Prostate gland (tissue), 2 donors: ENCODE results near the gene ZNF892. TPM values are rescaled to one million over a fixed set of nuclear protein-coding genes. Genes with fewer than 3 reads are reported as not detected.

Experiments
- DNase-seq: peaks from one replicate; pipeline ENCODE4 v3.0.0-alpha.2; 2019; ENCODE audit warnings: low spot score
- H3K27ac ChIP-seq, 2 donors: fragments of 200-600 bp; sonication (generic); 2 replicates each; pipeline ENCODE4 v1.5.1; 2017 to 2019
- H3K27me3 ChIP-seq: fragments of 200-600 bp; sonication (generic); replicated peaks from 2 replicates; pipeline ENCODE4 v1.5.1; 2019; ENCODE audit not compliant: insufficient read depth
- H3K36me3 ChIP-seq, 2 donors: fragments of 200-600 bp; sonication (generic); 1 replicate in 1 of 2; 2 replicates in 1 of 2; pipeline versions ENCODE4 v1.5.1 to v1.8.1; 2017 to 2019
- H3K4me1 ChIP-seq: fragments of 200-600 bp; sonication (generic); replicated peaks from 2 replicates; pipeline ENCODE4 v1.5.1; 2019
- H3K4me3 ChIP-seq, 2 donors: fragments of 200-600 bp; sonication (generic); 2 replicates each; pipeline ENCODE4 v1.5.1; 2017 to 2019
- H3K9me3 ChIP-seq: fragments of 200-600 bp; sonication (generic); 2 replicates; pipeline ENCODE4 v1.5.1; 2017
- POLR2A ChIP-seq: fragments of 450-650 bp; IDR thresholded peaks from one replicate; pipeline ENCODE4 v1.6.1; 2016; ENCODE audit warnings: antibody characterized with exemption, mild to moderate bottlenecking
- POLR2AphosphoS5 ChIP-seq: sonication (generic); formaldehyde crosslinking; IDR thresholded peaks from one replicate; pipeline ENCODE4 v1.6.1; 2017; ENCODE audit warnings: antibody characterized with exemption
- WGBS: methylation state at CpG from one replicate; pipeline ENCODE4 v1.1.5; 2018; 5-methylcytosine and 5-hydroxymethylcytosine counted together
- intact Hi-C: fragments of 100-400 bp; cut with DNase I; formaldehyde crosslinking; loops from one replicate; pipeline ENCODE4 v1.14.2; 2022
- total RNA-seq, 2 donors: library from RNA; depleted of rRNA; stranded (reverse); fragments of >200 nt; gene quantifications; one replicate each; pipeline ENCODE4 v1.1.0, GENCODE V29; 2016
- TF ChIP-seq, protein P1 (sequence below), 4 experiments: fragments of 200-600 bp in 2 of 4; fragments of 450-650 bp in 2 of 4; sonication (generic) in 2 of 4; IDR thresholded peaks; 1 replicate in 3 of 4; 2 replicates in 1 of 4; pipeline ENCODE4 v1.5.1; 2016 to 2019; ENCODE audit warnings: antibody characterized with exemption in 4 of 4, mild to moderate bottlenecking in 2 of 4, moderate library complexity in 2 of 4

The ZNF892 gene
- total RNA-seq, 2 donors from 2014 or later: 4.6 to 4.8 TPM

DNA sequence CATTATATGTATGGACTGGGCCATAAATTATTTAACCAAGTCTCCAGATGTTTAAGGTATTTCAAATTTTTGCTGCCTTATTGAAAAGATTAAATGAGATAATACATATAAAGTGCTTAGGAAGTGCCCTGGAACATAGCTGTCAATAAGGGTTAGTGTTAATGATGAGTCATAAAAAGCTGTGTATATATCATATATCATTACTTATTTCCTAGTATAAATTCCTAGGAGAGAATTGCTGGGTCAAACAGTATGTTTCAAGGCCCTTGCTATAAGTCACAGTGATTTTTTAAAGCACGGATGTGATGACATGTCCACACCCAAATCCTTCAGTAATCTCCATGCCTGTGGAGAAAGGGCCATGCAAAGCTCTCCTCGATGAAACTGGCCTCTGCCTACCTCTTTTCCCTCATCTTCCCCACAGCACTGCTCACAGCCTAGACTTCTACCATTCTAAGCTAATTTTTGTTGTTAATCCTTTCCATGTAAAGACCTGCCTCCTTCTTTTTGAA, 33.2 kb upstream of the ZNF892 start:
- no peak for DNase-seq
- 92% methylated on average over 2 of the region's 2 CpGs for WGBS

DNA sequence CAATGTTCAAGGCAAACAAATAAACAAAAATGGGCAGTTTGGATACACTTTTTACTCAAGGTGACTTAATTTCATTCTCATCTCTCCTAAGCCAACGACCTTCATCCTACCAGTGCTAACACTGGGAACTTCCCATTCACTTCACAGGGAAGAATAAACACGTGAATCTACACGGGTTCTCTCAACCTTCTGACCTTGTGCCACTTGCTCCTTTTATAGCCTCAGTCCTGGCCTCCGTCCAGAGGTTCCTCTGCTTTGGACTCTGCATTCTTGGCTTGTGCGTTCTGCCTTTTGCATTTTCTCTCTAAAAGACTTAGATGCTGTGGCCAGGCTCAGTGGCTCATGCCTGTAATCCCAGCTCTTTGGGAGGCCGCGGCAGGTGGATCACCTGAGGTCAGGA, 27.9 kb upstream of the ZNF892 start:
- Histone ChIP-seq H3K4me1 (no peaks in the 10 kb centered on the region), H3K27me3 (no peaks in the 10 kb centered on the region), H3K27ac (no peak overlapping the region), H3K4me3 (no peak overlapping the region), H3K36me3 (peaks cover 12 to 14% of the 10 kb centered on the region in 2 donors), H3K9me3 (no peaks in the 10 kb centered on the region)
- TF ChIP-seq POLR2A (no peak), POLR2AphosphoS5 (no peak)
- TF ChIP-seq, protein P1, sequence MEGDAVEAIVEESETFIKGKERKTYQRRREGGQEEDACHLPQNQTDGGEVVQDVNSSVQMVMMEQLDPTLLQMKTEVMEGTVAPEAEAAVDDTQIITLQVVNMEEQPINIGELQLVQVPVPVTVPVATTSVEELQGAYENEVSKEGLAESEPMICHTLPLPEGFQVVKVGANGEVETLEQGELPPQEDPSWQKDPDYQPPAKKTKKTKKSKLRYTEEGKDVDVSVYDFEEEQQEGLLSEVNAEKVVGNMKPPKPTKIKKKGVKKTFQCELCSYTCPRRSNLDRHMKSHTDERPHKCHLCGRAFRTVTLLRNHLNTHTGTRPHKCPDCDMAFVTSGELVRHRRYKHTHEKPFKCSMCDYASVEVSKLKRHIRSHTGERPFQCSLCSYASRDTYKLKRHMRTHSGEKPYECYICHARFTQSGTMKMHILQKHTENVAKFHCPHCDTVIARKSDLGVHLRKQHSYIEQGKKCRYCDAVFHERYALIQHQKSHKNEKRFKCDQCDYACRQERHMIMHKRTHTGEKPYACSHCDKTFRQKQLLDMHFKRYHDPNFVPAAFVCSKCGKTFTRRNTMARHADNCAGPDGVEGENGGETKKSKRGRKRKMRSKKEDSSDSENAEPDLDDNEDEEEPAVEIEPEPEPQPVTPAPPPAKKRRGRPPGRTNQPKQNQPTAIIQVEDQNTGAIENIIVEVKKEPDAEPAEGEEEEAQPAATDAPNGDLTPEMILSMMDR (IDR thresholded peaks at IDR 0.05): no peak
- 74% methylated on average over 7 of the region's 7 CpGs for WGBS
- intact Hi-C loops: no loop called here
- no peak for DNase-seq

More for the DNA sequence above, 33.2 kb upstream of the ZNF892 start:
- no peak overlapping the region for H3K27ac ChIP-seq
- no peaks in the 10 kb centered on the region for H3K27me3 ChIP-seq
- intact Hi-C loops: no loop called here
- H3K9me3 ChIP-seq: no peaks in the 10 kb centered on the region
- H3K4me3 ChIP-seq: no peak overlapping the region
- TF ChIP-seq, protein P1 (IDR thresholded peaks at IDR 0.05): no peak
- TF ChIP-seq POLR2A: no peak
- no peak for TF ChIP-seq POLR2AphosphoS5
- H3K36me3 ChIP-seq: no peaks in the 10 kb centered on the region
- no peaks in the 10 kb centered on the region for H3K4me1 ChIP-seq

DNA sequence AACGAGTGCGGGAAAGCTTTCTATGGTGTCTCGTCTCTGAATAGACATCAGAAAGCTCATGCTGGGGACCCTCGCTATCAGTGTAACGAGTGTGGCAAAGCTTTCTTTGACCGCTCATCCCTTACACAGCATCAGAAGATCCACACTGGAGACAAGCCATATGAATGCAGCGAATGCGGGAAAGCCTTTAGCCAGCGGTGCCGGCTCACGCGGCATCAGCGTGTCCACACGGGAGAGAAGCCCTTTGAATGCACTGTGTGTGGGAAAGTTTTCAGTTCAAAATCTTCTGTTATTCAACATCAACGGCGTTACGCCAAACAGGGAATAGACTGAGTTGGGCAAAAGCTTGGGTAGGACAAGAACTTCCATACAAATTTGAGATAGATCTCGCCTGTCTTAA, 25.5 kb upstream of the ZNF892 start:
- Histone ChIP-seq H3K4me1 (no peaks in the 10 kb centered on the region), H3K27me3 (no peaks in the 10 kb centered on the region), H3K4me3 (no peak overlapping the region), H3K27ac (no peak overlapping the region), H3K9me3 (no peaks in the 10 kb centered on the region), H3K36me3 (peaks cover 12 to 14% of the 10 kb centered on the region in 2 donors)
- TF ChIP-seq POLR2AphosphoS5: no peak
- TF ChIP-seq POLR2A: no peak
- TF ChIP-seq, protein P1 (IDR thresholded peaks at IDR 0.05): no peak
- 97% methylated on average over 18 of the region's 18 CpGs for WGBS
- intact Hi-C loops: no loop called here
- DNase-seq: no peak

DNA sequence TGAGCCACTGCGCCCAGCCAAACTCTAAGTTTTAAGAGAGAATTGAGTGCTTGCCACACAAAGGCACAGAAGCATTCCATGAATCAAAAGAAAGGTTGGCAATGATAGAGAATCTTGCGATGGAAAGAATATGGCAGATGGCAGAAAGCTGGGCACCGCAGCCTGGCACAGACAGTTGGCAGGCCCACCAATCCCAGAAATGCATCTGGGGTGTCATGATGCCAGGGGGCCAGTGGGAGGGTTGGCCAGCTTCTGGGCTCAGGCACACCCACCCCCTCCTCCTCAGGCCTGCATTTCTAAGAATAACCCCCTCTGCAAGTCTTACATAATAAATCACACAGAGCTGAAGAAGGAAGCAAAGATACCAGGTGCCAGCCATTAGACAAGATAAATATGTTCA, 22.1 kb upstream of the ZNF892 start:
- 95% methylated on average over 3 of the region's 3 CpGs for WGBS
- DNase-seq: no peak
- no peak overlapping the region for H3K27ac ChIP-seq
- no peaks in the 10 kb centered on the region for H3K27me3 ChIP-seq
- TF ChIP-seq, protein P1 (IDR thresholded peaks at IDR 0.05): no peak
- no peak for TF ChIP-seq POLR2AphosphoS5
- no peak for TF ChIP-seq POLR2A
- intact Hi-C loops: no loop called here
- peaks cover 12 to 14% of the 10 kb centered on the region in 2 donors for H3K36me3 ChIP-seq
- H3K4me3 ChIP-seq: no peak overlapping the region
- no peaks in the 10 kb centered on the region for H3K9me3 ChIP-seq
- H3K4me1 ChIP-seq: no peaks in the 10 kb centered on the region

DNA sequence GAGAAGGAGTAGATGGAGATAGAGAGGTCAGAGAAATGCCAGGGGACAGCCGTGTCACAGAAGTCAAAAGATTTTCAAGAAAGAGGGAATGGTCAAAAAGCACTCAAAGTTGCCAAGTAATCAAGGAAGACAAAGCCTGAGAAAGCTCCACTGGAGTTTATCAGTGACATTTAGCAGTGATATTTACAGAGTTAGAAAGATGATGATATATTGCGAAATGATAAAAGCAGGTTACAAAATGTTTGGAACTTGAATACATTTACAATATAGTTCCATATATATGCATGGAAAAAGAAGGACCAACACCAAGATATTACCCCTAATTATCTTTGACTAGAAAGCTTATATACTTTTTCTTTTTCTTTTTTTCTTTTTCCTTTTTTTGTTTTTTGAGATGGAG, 21.3 kb upstream of the ZNF892 start:
- no peak for TF ChIP-seq POLR2A
- TF ChIP-seq, protein P1 (IDR thresholded peaks at IDR 0.05): no peak
- no peak for TF ChIP-seq POLR2AphosphoS5
- WGBS: 66% methylated on average over 2 of the region's 2 CpGs
- intact Hi-C loops: no loop called here

More for the DNA sequence above, 21.3 kb upstream of the ZNF892 start:
- Histone ChIP-seq H3K27ac (no peak overlapping the region), H3K36me3 (peaks cover 7 to 11% of the 10 kb centered on the region in 2 donors), H3K27me3 (no peaks in the 10 kb centered on the region), H3K4me3 (no peak overlapping the region), H3K9me3 (no peaks in the 10 kb centered on the region), H3K4me1 (no peaks in the 10 kb centered on the region)
- no peak for DNase-seq
